Measurements from ENCODE around the gene ZNF70.

Gene ZNF70

DNA sequence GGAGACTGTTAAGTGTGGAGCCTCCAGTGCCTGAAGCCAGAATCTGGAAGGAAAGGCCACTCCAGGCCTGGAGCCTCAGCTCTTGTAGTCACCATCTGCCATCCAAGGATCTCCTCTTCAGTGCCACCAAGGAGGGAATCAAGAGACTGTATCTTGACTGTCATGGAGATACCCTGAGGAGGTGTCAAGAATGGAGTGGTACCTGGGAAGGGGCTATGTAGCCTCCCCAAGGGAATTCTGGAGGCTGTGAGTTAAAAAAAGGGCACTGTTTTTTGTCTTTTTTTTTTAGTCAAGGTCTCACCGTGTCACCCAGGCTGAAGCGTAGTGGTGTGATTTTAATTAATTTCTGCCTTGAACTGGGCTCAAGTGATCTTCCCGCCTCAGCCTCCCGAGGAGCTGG, 8.7 kb upstream of the ZNF70 start:
- Histone ChIP-seq H3K4me3 (ENCODE audit: low read length) (no peak overlapping the region), H3K36me3 (ENCODE audit: control insufficient read depth, low read length) (peaks cover 18% of the 10 kb centered on the region), H4K20me1 (ENCODE audit: control insufficient read depth, insufficient read depth, low read depth, low read length) (peaks cover 6% of the 10 kb centered on the region; the same call in 1 of the 2 replicates), H3K9me3 (ENCODE audit: control insufficient read depth, insufficient read depth, low read length) (no peaks in the 10 kb centered on the region), H3F3A (ENCODE audit: control insufficient read depth, insufficient read depth) (peaks cover 18% of the 10 kb centered on the region), H3K79me2 (ENCODE audit: control insufficient read depth, low read length) (peaks cover 9% of the 10 kb centered on the region; the same call in 1 of the 2 replicates), H3K4me1 (ENCODE audit: control insufficient read depth, low read length) (peaks cover 49% of the 10 kb centered on the region), H3K4me2 (ENCODE audit: low read length) (no peak overlapping the region), H3K9me2 (replicated peaks; ENCODE audit: control insufficient read depth, low read length) (no peaks in the 10 kb centered on the region), H3K27me3 (ENCODE audit: control insufficient read depth, low read length) (no peaks in the 10 kb centered on the region), H3K27ac (ENCODE audit: low read depth, low read length) (no peak overlapping the region)
- TF ChIP-seq EZH2phosphoT487 (IDR thresholded peaks at IDR 0.05; ENCODE audit: borderline replicate concordance, low read length), result no peak
- TF ChIP-seq, protein P1, sequence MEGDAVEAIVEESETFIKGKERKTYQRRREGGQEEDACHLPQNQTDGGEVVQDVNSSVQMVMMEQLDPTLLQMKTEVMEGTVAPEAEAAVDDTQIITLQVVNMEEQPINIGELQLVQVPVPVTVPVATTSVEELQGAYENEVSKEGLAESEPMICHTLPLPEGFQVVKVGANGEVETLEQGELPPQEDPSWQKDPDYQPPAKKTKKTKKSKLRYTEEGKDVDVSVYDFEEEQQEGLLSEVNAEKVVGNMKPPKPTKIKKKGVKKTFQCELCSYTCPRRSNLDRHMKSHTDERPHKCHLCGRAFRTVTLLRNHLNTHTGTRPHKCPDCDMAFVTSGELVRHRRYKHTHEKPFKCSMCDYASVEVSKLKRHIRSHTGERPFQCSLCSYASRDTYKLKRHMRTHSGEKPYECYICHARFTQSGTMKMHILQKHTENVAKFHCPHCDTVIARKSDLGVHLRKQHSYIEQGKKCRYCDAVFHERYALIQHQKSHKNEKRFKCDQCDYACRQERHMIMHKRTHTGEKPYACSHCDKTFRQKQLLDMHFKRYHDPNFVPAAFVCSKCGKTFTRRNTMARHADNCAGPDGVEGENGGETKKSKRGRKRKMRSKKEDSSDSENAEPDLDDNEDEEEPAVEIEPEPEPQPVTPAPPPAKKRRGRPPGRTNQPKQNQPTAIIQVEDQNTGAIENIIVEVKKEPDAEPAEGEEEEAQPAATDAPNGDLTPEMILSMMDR (IDR thresholded peaks at IDR 0.05; ENCODE audit: low read depth, low read length, poor library complexity, severe bottlenecking), result no peak

DNA sequence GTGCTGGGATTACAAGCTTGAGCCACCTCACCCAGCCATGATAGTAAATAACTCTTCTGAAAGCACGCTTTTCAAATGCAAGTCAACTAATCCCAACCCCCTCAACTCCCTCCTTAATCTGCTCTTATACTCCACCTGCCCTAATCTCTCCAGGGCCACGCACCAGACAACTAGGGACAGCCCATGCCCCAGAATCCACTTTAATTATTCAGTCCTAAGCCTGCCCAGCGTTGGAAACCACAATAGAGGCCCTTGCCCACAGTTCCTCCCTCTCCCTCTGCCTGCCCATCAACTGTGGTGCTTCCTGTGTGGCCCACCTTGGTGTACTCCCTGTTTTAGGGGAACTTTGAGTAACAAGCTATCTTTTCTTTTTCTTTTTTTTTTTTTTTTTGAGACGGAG, 6.0 kb upstream of the ZNF70 start:
- Histone ChIP-seq H4K20me1 (ENCODE audit: control insufficient read depth, insufficient read depth, low read depth, low read length) (no peaks in the 10 kb centered on the region), H3K4me2 (ENCODE audit: low read length) (0 out of 2 replicates have a peak overlapping the region, but pooled peaks have one; percentile 2), H3F3A (ENCODE audit: control insufficient read depth, insufficient read depth) (peaks cover 35% of the 10 kb centered on the region), H3K36me3 (ENCODE audit: control insufficient read depth, low read length) (peaks cover 17% of the 10 kb centered on the region), H3K9me2 (replicated peaks; ENCODE audit: control insufficient read depth, low read length) (no peaks in the 10 kb centered on the region), H3K4me1 (ENCODE audit: control insufficient read depth, low read length) (peaks cover 51% of the 10 kb centered on the region), H3K9me3 (ENCODE audit: control insufficient read depth, insufficient read depth, low read length) (no peaks in the 10 kb centered on the region), H3K79me2 (ENCODE audit: control insufficient read depth, low read length) (peaks cover 12% of the 10 kb centered on the region), H3K4me3 (ENCODE audit: low read length) (no peak overlapping the region), H3K27ac (ENCODE audit: low read depth, low read length) (peak overlapping the region; percentile 16; the same call in 1 of the 2 replicates), H3K27me3 (ENCODE audit: control insufficient read depth, low read length) (no peaks in the 10 kb centered on the region)
- no peak for TF ChIP-seq EZH2phosphoT487 (IDR thresholded peaks at IDR 0.05; ENCODE audit: borderline replicate concordance, low read length)
- TF ChIP-seq, protein P1 (IDR thresholded peaks at IDR 0.05; ENCODE audit: low read depth, low read length, poor library complexity, severe bottlenecking), result no peak

DNA sequence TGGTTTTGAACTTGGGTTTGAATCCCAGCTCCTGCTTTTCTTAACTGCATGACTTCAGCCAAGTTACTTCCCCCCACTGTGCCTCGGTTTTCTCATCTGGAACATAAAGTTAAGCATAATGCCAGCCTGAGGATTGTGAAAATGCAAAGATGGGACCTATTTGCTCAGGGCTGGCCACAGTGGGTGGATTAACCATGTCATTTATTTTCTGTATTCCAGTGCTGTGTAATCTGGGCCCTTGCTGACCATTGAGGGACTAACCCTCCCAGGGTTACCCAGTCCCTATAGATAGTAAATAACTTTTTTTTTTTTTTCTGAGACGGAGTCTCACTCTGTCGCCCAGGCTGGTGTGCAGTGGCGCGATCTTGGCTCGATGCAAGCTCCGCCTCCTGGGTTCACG, 4.8 kb upstream of the ZNF70 start:
- H3K9me2 ChIP-seq (replicated peaks; ENCODE audit: control insufficient read depth, low read length), result no peaks in the 10 kb centered on the region
- peak overlapping the region; percentile 88 for H3K4me2 ChIP-seq (ENCODE audit: low read length)
- H3K79me2 ChIP-seq (ENCODE audit: control insufficient read depth, low read length), result peaks cover 12% of the 10 kb centered on the region
- peak overlapping the region; percentile 92 for H3K27ac ChIP-seq (ENCODE audit: low read depth, low read length)
- TF ChIP-seq, protein P1 (IDR thresholded peaks at IDR 0.05; ENCODE audit: low read depth, low read length, poor library complexity, severe bottlenecking), result no peak
- TF ChIP-seq EZH2phosphoT487 (IDR thresholded peaks at IDR 0.05; ENCODE audit: borderline replicate concordance, low read length), result no peak
- H4K20me1 ChIP-seq (ENCODE audit: control insufficient read depth, insufficient read depth, low read depth, low read length), result no peaks in the 10 kb centered on the region
- peaks cover 21% of the 10 kb centered on the region for H3K36me3 ChIP-seq (ENCODE audit: control insufficient read depth, low read length)
- H3K9me3 ChIP-seq (ENCODE audit: control insufficient read depth, insufficient read depth, low read length), result no peaks in the 10 kb centered on the region
- peak overlapping the region; percentile 97 for H3K4me3 ChIP-seq (ENCODE audit: low read length)
- no peaks in the 10 kb centered on the region for H3K27me3 ChIP-seq (ENCODE audit: control insufficient read depth, low read length)
- peaks cover 56% of the 10 kb centered on the region for H3K4me1 ChIP-seq (ENCODE audit: control insufficient read depth, low read length)
- peaks cover 39% of the 10 kb centered on the region for H3F3A ChIP-seq (ENCODE audit: control insufficient read depth, insufficient read depth)
